PC-3 (cell line): ENCODE results near the gene RAB6D.
"Not testable (repeated sequence)": the region's sequence is repeated elsewhere in the genome, so short reads cannot be mapped to it uniquely, and the experiment has no call there.

Experiments used
- EZH2 ChIP-seq: fragments of 300-600 bp; sonication (generic); IDR thresholded peaks from one replicate; pipeline ENCODE4 v1.6.1; 2017; ENCODE audit warnings: antibody characterized with exemption, mild to moderate bottlenecking, low read length; ENCODE audit not compliant: unreplicated experiment
- TF ChIP-seq, protein P1 (sequence below): fragments of 300-600 bp; sonication (generic); conservative IDR thresholded peaks from 2 replicates; pipeline ENCODE4 v1.5.1; 2017; ENCODE audit warnings: antibody characterized with exemption, low read depth, mild to moderate bottlenecking, low read length

DNA sequence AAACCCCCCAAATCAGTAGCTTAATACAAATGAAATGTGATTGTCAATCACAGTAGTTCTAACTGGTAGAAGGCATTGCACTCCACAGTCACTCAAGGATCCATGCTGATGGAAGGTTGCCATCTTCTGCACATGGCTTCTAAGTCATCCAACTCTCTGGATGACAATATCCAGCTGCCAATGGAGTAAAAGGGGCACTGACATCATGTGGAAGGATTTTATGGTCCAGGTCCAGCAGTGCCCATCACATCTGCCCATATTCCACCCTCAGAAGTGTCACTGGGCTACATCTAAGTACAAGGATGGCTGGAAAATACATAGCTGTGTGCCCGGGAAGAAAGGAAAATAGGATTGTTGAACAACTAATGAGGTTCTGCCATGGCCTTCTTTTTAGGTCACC is 42.6 kb downstream of the RAB6D start:
- TF ChIP-seq, protein P1, sequence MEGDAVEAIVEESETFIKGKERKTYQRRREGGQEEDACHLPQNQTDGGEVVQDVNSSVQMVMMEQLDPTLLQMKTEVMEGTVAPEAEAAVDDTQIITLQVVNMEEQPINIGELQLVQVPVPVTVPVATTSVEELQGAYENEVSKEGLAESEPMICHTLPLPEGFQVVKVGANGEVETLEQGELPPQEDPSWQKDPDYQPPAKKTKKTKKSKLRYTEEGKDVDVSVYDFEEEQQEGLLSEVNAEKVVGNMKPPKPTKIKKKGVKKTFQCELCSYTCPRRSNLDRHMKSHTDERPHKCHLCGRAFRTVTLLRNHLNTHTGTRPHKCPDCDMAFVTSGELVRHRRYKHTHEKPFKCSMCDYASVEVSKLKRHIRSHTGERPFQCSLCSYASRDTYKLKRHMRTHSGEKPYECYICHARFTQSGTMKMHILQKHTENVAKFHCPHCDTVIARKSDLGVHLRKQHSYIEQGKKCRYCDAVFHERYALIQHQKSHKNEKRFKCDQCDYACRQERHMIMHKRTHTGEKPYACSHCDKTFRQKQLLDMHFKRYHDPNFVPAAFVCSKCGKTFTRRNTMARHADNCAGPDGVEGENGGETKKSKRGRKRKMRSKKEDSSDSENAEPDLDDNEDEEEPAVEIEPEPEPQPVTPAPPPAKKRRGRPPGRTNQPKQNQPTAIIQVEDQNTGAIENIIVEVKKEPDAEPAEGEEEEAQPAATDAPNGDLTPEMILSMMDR, result not testable (repeated sequence)
- TF ChIP-seq EZH2, result not testable (repeated sequence)
